ENCODE measurements around the gene IMPA2. TPM values are rescaled to one million over a fixed set of nuclear protein-coding genes. Genes with fewer than 3 reads are reported as not detected.
A peak's percentile ranks its signal among the peaks of the same experiment; 100 is the strongest.

IMPA2 gene
- total RNA-seq, 1 donor from 2014 or later = 24.1 TPM

DNA sequence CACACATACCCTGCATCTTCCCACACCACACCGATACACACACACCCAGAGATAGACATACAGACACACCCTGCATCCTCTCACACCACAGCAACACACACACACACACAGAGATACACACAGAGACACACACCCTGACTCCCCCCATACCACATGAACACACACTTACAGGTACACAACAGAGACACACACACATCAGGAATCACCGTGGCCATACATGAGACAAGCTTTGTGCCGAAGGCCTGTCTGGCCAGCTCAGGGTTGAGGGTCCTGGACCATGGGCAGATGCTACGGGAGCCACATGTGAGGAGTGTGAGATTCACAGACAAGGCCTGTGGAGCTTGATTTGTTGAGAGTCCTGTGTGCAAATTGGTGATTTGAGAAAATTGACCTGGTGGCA lies 15.6 kb downstream of the IMPA2 start:
- Mint-ChIP-seq H3K4me3 (ENCODE audit: unreplicated experiment) (peak overlapping the region; percentile 10), H3K4me1 (ENCODE audit: unreplicated experiment) (peaks cover 48% of the 10 kb centered on the region), H3K36me3 (ENCODE audit: low read depth, unreplicated experiment) (no peaks in the 10 kb centered on the region), H3K27me3 (ENCODE audit: unreplicated experiment) (peaks cover 13% of the 10 kb centered on the region), H3K9me3 (ENCODE audit: unreplicated experiment) (no peaks in the 10 kb centered on the region), H3K27ac (ENCODE audit: unreplicated experiment) (peak overlapping the region; percentile 58)
- TF ChIP-seq, protein P1, sequence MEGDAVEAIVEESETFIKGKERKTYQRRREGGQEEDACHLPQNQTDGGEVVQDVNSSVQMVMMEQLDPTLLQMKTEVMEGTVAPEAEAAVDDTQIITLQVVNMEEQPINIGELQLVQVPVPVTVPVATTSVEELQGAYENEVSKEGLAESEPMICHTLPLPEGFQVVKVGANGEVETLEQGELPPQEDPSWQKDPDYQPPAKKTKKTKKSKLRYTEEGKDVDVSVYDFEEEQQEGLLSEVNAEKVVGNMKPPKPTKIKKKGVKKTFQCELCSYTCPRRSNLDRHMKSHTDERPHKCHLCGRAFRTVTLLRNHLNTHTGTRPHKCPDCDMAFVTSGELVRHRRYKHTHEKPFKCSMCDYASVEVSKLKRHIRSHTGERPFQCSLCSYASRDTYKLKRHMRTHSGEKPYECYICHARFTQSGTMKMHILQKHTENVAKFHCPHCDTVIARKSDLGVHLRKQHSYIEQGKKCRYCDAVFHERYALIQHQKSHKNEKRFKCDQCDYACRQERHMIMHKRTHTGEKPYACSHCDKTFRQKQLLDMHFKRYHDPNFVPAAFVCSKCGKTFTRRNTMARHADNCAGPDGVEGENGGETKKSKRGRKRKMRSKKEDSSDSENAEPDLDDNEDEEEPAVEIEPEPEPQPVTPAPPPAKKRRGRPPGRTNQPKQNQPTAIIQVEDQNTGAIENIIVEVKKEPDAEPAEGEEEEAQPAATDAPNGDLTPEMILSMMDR (IDR thresholded peaks at IDR 0.05; ENCODE audit: unreplicated experiment) = no peak
- DNase-seq (ENCODE audit: low spot score) = no peak

DNA sequence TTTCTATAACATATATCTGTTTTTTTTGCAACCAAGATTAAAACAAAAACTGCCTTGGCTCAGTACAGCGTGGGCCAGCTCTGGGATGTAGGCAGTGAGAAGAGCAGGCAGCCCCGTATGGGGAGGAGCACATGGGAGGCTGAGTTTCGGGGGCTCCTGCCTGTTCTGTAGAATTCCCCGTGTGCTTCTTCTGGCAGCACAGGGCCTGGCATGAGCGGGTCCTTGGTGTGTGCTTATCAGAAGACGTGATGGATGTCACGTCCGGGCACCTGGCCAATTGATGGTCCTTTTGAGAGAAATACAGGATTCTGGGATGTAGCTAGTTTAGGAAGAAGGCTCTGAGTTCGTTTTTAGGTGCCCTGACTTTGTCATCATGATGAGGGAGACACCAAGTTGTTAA lies 16.2 kb downstream of the IMPA2 start:
- peaks cover 13% of the 10 kb centered on the region for H3K27me3 Mint-ChIP-seq (ENCODE audit: unreplicated experiment)
- H3K4me1 Mint-ChIP-seq (ENCODE audit: unreplicated experiment) = peaks cover 48% of the 10 kb centered on the region
- H3K27ac Mint-ChIP-seq (ENCODE audit: unreplicated experiment) = no peak overlapping the region
- no peaks in the 10 kb centered on the region for H3K9me3 Mint-ChIP-seq (ENCODE audit: unreplicated experiment)
- H3K36me3 Mint-ChIP-seq (ENCODE audit: low read depth, unreplicated experiment) = no peaks in the 10 kb centered on the region
- TF ChIP-seq, protein P1 (IDR thresholded peaks at IDR 0.05; ENCODE audit: unreplicated experiment) = no peak
- H3K4me3 Mint-ChIP-seq (ENCODE audit: unreplicated experiment) = no peak overlapping the region
- no peak for DNase-seq (ENCODE audit: low spot score)

DNA sequence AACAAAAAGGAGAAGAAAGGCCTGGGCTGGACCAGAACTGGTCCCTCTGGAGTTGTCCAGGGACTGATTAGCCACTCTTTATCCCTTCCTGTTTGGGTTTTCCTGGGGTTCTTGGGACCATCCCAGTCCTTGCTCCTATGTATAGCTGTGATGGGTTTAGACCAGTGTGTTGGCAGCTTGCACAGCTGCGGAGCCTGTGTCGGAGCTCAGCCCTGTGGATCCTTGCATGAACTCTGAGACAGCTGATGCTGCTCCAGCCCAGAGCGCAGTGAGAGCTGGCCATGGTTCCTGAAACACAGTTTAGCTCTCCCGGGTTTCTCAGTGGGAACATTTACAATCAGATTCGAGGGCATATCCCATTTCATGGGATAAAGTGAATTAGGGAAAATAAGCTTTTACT lies 16.9 kb downstream of the IMPA2 start:
- no peak overlapping the region for H3K4me3 Mint-ChIP-seq (ENCODE audit: unreplicated experiment)
- H3K9me3 Mint-ChIP-seq (ENCODE audit: unreplicated experiment) = no peaks in the 10 kb centered on the region
- H3K4me1 Mint-ChIP-seq (ENCODE audit: unreplicated experiment) = peaks cover 46% of the 10 kb centered on the region
- peaks cover 13% of the 10 kb centered on the region for H3K27me3 Mint-ChIP-seq (ENCODE audit: unreplicated experiment)
- H3K27ac Mint-ChIP-seq (ENCODE audit: unreplicated experiment) = no peak overlapping the region
- TF ChIP-seq, protein P1 (IDR thresholded peaks at IDR 0.05; ENCODE audit: unreplicated experiment) = no peak
- no peak for DNase-seq (ENCODE audit: low spot score)
- H3K36me3 Mint-ChIP-seq (ENCODE audit: low read depth, unreplicated experiment) = no peaks in the 10 kb centered on the region

DNA sequence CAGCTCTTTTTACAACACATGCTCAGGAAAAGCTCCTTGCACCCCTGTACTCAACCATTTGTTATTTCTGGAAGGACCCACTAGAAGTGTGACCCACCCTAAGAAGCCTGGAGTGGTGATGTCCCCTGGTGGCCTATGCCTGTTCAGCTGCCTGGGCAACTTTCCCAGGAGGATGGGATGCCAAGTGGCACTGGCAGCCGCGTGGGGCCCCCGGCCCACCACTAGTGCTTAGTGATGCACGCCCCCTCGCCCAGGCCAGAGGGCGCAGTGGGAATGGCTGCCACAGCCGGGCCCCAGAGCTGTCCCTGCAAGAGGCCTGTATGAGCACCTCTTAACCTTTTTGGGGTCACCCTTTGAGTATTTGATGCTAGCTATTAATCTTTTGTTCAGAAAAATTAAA lies 18.1 kb downstream of the IMPA2 start:
- Mint-ChIP-seq H3K4me1 (ENCODE audit: unreplicated experiment) (peaks cover 36% of the 10 kb centered on the region), H3K27me3 (ENCODE audit: unreplicated experiment) (peaks cover 10% of the 10 kb centered on the region), H3K9me3 (ENCODE audit: unreplicated experiment) (no peaks in the 10 kb centered on the region), H3K4me3 (ENCODE audit: unreplicated experiment) (no peak overlapping the region), H3K36me3 (ENCODE audit: low read depth, unreplicated experiment) (no peaks in the 10 kb centered on the region), H3K27ac (ENCODE audit: unreplicated experiment) (no peak overlapping the region)
- DNase-seq (ENCODE audit: low spot score) = no peak
- TF ChIP-seq, protein P1 (IDR thresholded peaks at IDR 0.05; ENCODE audit: unreplicated experiment) = no peak

DNA sequence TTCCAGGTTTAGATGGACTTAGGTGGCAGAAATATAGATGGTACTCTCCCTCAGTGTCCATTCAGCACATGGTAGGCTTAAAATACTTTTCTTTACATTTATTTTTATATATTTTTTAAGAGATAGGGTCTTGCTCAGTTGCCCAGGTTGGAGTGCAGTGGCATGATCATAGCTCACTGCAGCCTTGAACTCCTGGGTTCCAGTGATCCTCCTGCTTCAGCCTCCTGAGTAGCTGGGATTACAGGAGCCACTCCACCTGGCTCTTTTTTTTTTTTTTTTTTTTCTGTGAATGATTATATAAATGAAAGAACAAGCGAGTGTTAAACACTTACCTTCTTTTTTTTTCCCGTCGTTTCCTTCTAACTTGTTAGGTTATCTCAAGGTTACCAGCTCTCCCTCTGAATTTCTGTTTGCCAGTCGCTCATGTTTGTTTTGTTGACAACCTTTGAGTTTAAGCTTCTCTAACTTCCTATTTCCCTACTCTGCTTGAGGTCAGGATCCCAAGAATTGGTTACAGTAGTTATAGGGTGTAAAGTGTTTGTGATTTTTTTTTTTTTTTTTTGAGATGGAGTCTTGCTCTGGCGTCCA lies 18.9 kb downstream of the IMPA2 start:
- H3K4me1 Mint-ChIP-seq (ENCODE audit: unreplicated experiment) = peaks cover 29% of the 10 kb centered on the region
- no peak overlapping the region for H3K4me3 Mint-ChIP-seq (ENCODE audit: unreplicated experiment)
- peaks cover 10% of the 10 kb centered on the region for H3K27me3 Mint-ChIP-seq (ENCODE audit: unreplicated experiment)
- no peaks in the 10 kb centered on the region for H3K36me3 Mint-ChIP-seq (ENCODE audit: low read depth, unreplicated experiment)
- H3K9me3 Mint-ChIP-seq (ENCODE audit: unreplicated experiment) = no peaks in the 10 kb centered on the region
- no peak for DNase-seq (ENCODE audit: low spot score)
- TF ChIP-seq, protein P1 (IDR thresholded peaks at IDR 0.05; ENCODE audit: unreplicated experiment) = no peak
- H3K27ac Mint-ChIP-seq (ENCODE audit: unreplicated experiment) = no peak overlapping the region

Data from endothelial cell (in vitro differentiated cells).